H1 (cell line): ENCODE results near the gene CTPS2. TPM values are rescaled to one million over a fixed set of nuclear protein-coding genes. Genes with fewer than 3 reads are reported as not detected.

Experiments used
- CTCF ChIA-PET: fragments of 300-600 bp; sonication (Branson Sonifier 250); formaldehyde crosslinking; loops from one replicate; lab custom pipeline; 2021; ENCODE audit not compliant: partially characterized antibody; lab: Charles Lee
- POLR2A ChIA-PET: fragments of 300-600 bp; sonication (Branson Sonifier 250); formaldehyde crosslinking; loops from one replicate; lab custom pipeline; 2021; ENCODE audit warnings: inconsistent platforms; ENCODE audit not compliant: partially characterized antibody; lab: Charles Lee
- DNase-seq, 2 experiments: peaks; one replicate each; pipeline versions ENCODE4 v3.0.0 to v3.0.0-alpha.2; 2010 to 2022; ENCODE audit warnings: low spot score in 2 of 2, low read depth in 1 of 2, mixed read lengths in 1 of 2
- FAIRE-seq: peaks from 2 replicates; lab custom pipeline; 2011; peaks lifted over from hg19 to GRCh38; lab: Jason Lieb, UNC
- H2AFZ ChIP-seq: 2 replicates; pipeline ENCODE4 v1.8.1; 2012; ENCODE audit warnings: low read length, inconsistent platforms
- H2AK5ac ChIP-seq: 2 replicates; pipeline ENCODE4 v1.6.1; 2013; ENCODE audit warnings: low read depth, low read length
- H2BK120ac ChIP-seq: replicated peaks from 2 replicates; pipeline ENCODE3; 2013; ENCODE audit warnings: low read depth, low read length, inconsistent platforms
- H2BK12ac ChIP-seq: 2 replicates; pipeline ENCODE4 v1.6.1; 2013; ENCODE audit warnings: low read depth, low read length
- H2BK15ac ChIP-seq: 2 replicates; pipeline ENCODE4 v1.6.1; 2013; ENCODE audit warnings: low read length
- H2BK20ac ChIP-seq: 2 replicates; pipeline ENCODE4 v1.6.1; 2013; ENCODE audit warnings: low read length
- H2BK5ac ChIP-seq: 2 replicates; pipeline ENCODE4 v1.6.1; 2013; ENCODE audit warnings: low read depth, low read length
- H3K14ac ChIP-seq: 2 replicates; pipeline ENCODE4 v1.6.1; 2013; ENCODE audit warnings: inconsistent platforms; ENCODE audit not compliant: insufficient read length
- H3K18ac ChIP-seq: 2 replicates; pipeline ENCODE4 v1.6.1; 2013; ENCODE audit warnings: low read length; ENCODE audit errors: extremely low read depth
- H3K23ac ChIP-seq: 2 replicates; pipeline ENCODE4 v1.6.1; 2013; ENCODE audit warnings: inconsistent platforms; ENCODE audit not compliant: insufficient read length
- H3K23me2 ChIP-seq: 2 replicates; pipeline ENCODE4 v1.6.1; 2013; ENCODE audit warnings: low read depth, low read length
- H3K27ac ChIP-seq: 2 replicates; pipeline ENCODE4 v1.6.1; 2011; ENCODE audit warnings: low read depth, low read length, inconsistent platforms
- H3K27me3 ChIP-seq, 4 experiments: replicated peaks in 1 of 4; 1 replicate in 1 of 4; 2 replicates in 3 of 4; pipeline versions ENCODE4 v1.6.1 to v1.8.1; 2011 to 2013; ENCODE audit warnings: low read length in 3 of 4, mild to moderate bottlenecking in 3 of 4, inconsistent platforms in 2 of 4, mixed read lengths in 2 of 4, moderate library complexity in 1 of 4; ENCODE audit not compliant: control insufficient read depth in 3 of 4, insufficient read depth in 3 of 4; ENCODE audit errors: extremely low read depth in 1 of 4
- H3K36me3 ChIP-seq, 4 experiments: 2 replicates each; pipeline versions ENCODE4 v1.6.1 to v1.8.1; 2011 to 2013; ENCODE audit warnings: mild to moderate bottlenecking in 4 of 4, low read length in 3 of 4, moderate library complexity in 2 of 4, control low read depth in 1 of 4, inconsistent platforms in 1 of 4; ENCODE audit not compliant: insufficient read depth in 4 of 4, control insufficient read depth in 2 of 4
- H3K4ac ChIP-seq: replicated peaks from 2 replicates; pipeline ENCODE3; 2013; ENCODE audit warnings: low read length, low read depth, mixed read lengths, inconsistent platforms; ENCODE audit not compliant: insufficient read length
- H3K4me1 ChIP-seq, 4 experiments: replicated peaks in 1 of 4; 1 replicate in 1 of 4; 2 replicates in 3 of 4; pipeline versions ENCODE4 v1.6.1 to v1.8.1; 2011 to 2013; ENCODE audit warnings: low read length in 3 of 4, inconsistent platforms in 2 of 4, mixed read lengths in 1 of 4; ENCODE audit not compliant: insufficient read depth in 4 of 4, control insufficient read depth in 3 of 4
- H3K4me2 ChIP-seq, 2 experiments: 2 replicates each; pipeline versions ENCODE4 v1.6.1 to v1.8.1; 2011 to 2013; ENCODE audit warnings: low read depth in 2 of 2, low read length in 2 of 2, control low read depth in 1 of 2, inconsistent platforms in 1 of 2, mild to moderate bottlenecking in 1 of 2; ENCODE audit not compliant: insufficient read depth in 1 of 2
- H3K4me3 ChIP-seq, 4 experiments: fragments of 200-600, 300-600 bp in 1 of 4; sonication (generic), shearing (Covaris generic), sonication (Bioruptor Twin) in 1 of 4; 2 replicates each; pipeline versions ENCODE4 v1.5.1 to v1.8.1; 2011 to 2016; ENCODE audit warnings: low read length in 4 of 4, low read depth in 3 of 4, control low read depth in 2 of 4, inconsistent platforms in 2 of 4, mild to moderate bottlenecking in 2 of 4, mixed read lengths in 1 of 4, moderate library complexity in 1 of 4; ENCODE audit not compliant: insufficient read depth in 2 of 4; ENCODE audit errors: extremely low read depth in 1 of 4
- H3K56ac ChIP-seq: replicated peaks from 2 replicates; pipeline ENCODE3; 2013; ENCODE audit warnings: low read depth, mild to moderate bottlenecking, mixed read lengths, low read length, inconsistent platforms; ENCODE audit not compliant: insufficient read length
- H3K79me1 ChIP-seq: 2 replicates; pipeline ENCODE4 v1.6.1; 2013; ENCODE audit warnings: low read depth, low read length, control low read depth
- H3K79me2 ChIP-seq, 2 experiments: 2 replicates each; pipeline versions ENCODE4 v1.6.1 to v1.8.1; 2012 to 2013; ENCODE audit warnings: low read length in 2 of 2, mild to moderate bottlenecking in 2 of 2, inconsistent platforms in 1 of 2; ENCODE audit not compliant: insufficient read depth in 2 of 2, control insufficient read depth in 1 of 2
- H3K9ac ChIP-seq, 4 experiments: replicated peaks in 1 of 4; 1 replicate in 1 of 4; 2 replicates in 3 of 4; pipeline versions ENCODE4 v1.6.1 to v1.8.1; 2011 to 2013; ENCODE audit warnings: low read depth in 3 of 4, low read length in 3 of 4, control low read depth in 2 of 4, mild to moderate bottlenecking in 2 of 4, moderate library complexity in 2 of 4, inconsistent platforms in 1 of 4; ENCODE audit errors: extremely low read depth in 1 of 4
- H3K9me3 ChIP-seq, 2 experiments: 2 replicates each; pipeline versions ENCODE4 v1.6.1 to v1.8.1; 2012 to 2013; ENCODE audit warnings: mild to moderate bottlenecking in 2 of 2, moderate library complexity in 2 of 2, control low read depth in 1 of 2, inconsistent platforms in 1 of 2, low read depth in 1 of 2, low read length in 1 of 2, mixed read lengths in 1 of 2; ENCODE audit not compliant: insufficient read depth in 2 of 2
- H4K20me1 ChIP-seq, 2 experiments: replicated peaks in 1 of 2; 2 replicates each; pipeline versions ENCODE3 to v1.8.1; 2011 to 2013; ENCODE audit warnings: inconsistent platforms in 2 of 2, low read length in 2 of 2, mild to moderate bottlenecking in 1 of 2; ENCODE audit not compliant: insufficient read depth in 2 of 2, control insufficient read depth in 1 of 2
- H4K5ac ChIP-seq: 2 replicates; pipeline ENCODE4 v1.6.1; 2013; ENCODE audit warnings: low read length, low read depth, mixed read lengths, inconsistent platforms; ENCODE audit not compliant: insufficient read length
- H4K8ac ChIP-seq: 2 replicates; pipeline ENCODE4 v1.8.0; 2013; ENCODE audit warnings: mild to moderate bottlenecking, moderate library complexity, low read length, inconsistent platforms; ENCODE audit not compliant: insufficient read depth; ENCODE audit errors: extremely low read depth
- H4K91ac ChIP-seq: replicated peaks from 2 replicates; pipeline ENCODE3; 2013; ENCODE audit warnings: low read length, mixed read lengths, inconsistent platforms; ENCODE audit not compliant: insufficient read length
- MAFK ChIP-seq: IDR thresholded peaks from 2 replicates; pipeline ENCODE4 v1.6.1; 2012; ENCODE audit warnings: low read depth, mild to moderate bottlenecking, improper control_type of control experiment, low read length
- TAF7 ChIP-seq: optimal IDR thresholded peaks from 2 replicates; pipeline ENCODE3; 2011; ENCODE audit warnings: low read depth, mild to moderate bottlenecking, inconsistent platforms, low read length, moderate library complexity, borderline replicate concordance
- ZNF274 ChIP-seq: IDR thresholded peaks from 2 replicates; pipeline ENCODE4 v1.7.0; 2012; ENCODE audit warnings: low read length, borderline replicate concordance; ENCODE audit errors: extremely low read depth
- WGBS, 2 experiments: shearing (Covaris generic) in 1 of 2; methylation state at CpG; one replicate each; pipeline versions ENCODE4 v1.1.6 to v1.1.7; 2013 to 2015; ENCODE audit warnings: low lambda C conversion rate in 2 of 2, mixed read lengths in 2 of 2, inconsistent platforms in 1 of 2, low coverage in 1 of 2, missing lambda C conversion rate in 1 of 2; ENCODE audit not compliant: insufficient replicate concordance in 2 of 2, insufficient coverage in 1 of 2, insufficient read length in 1 of 2; ENCODE audit errors: extremely low coverage in 1 of 2, missing lambda C conversion rate in 1 of 2; 5-methylcytosine and 5-hydroxymethylcytosine counted together
- polyA plus RNA-seq, 7 experiments: library from polyadenylated mRNA; depleted of rRNA in 3 of 7; stranded (reverse) in 5 of 7; unstranded in 2 of 7; fragments of >200 nt in 5 of 7; fragments of 200-250 nt in 2 of 7; gene quantifications; 1 replicate in 5 of 7; 2 replicates in 1 of 7; 4 replicates in 1 of 7; pipeline versions ENCODE4 v1.2.1 to v1.2.3, GENCODE V29; 2011 to 2013; ENCODE audit warnings: missing spikeins in 2 of 7, mixed read lengths in 2 of 7
- total RNA-seq: library from RNA; stranded (reverse); fragmentation: NEBNext Ultra II Directional; extraction: Animal tissue kit (Norgen Biotek cat#: 25700); gene quantifications from 2 replicates; pipeline ENCODE4 v1.2.1, GENCODE V29; 2021

Gene CTPS2
- total and polyA plus RNA-seq, 2 of the 8 experiments (the other 6 are each of a cell fraction or from before 2014, with no cell fraction given), result 17.1 to 34.0 TPM

DNA sequence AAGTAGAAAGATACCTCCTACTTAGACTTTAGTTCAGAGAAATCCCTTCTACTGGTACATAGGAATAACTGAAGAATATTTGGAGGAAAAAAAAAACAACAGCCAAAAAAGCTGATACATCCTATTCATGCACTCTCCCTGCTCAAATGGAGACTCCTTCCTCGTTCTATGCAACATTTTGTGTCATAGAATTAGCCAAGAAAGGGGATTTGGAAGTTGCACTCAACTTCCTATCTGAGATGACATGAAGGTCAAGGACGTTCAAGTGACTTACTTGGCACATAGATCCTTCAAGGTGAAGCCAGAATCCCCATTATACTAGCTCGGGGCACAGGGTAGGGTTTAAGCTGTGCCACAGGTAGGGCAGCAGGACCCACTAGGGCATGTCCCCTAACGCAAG lies 118.7 kb downstream of the CTPS2 start:
- no peak overlapping the region for H2BK15ac ChIP-seq
- H4K5ac ChIP-seq, result peak overlapping the region; percentile 52
- H3K36me3 ChIP-seq, result peaks cover 0 to 20% (median 4%) of the 10 kb centered on the region in 4 experiments; a peak in 3 of 8 replicates
- FAIRE-seq, result no peak
- no peak overlapping the region for H4K91ac ChIP-seq
- no peak for DNase-seq
- H3K27me3 ChIP-seq, result no peaks in the 10 kb centered on the region
- no peaks in the 10 kb centered on the region for H3K79me2 ChIP-seq
- no peak overlapping the region for H4K8ac ChIP-seq
- no peak overlapping the region for H3K14ac ChIP-seq
- no peaks in the 10 kb centered on the region for H3K23me2 ChIP-seq
- H3K4ac ChIP-seq, result no peak overlapping the region
- no peak overlapping the region for H2AK5ac ChIP-seq
- no peak overlapping the region; the same call in 1 of the 2 replicates for H2BK20ac ChIP-seq
- CTCF ChIA-PET, result no interaction called here
- no peak overlapping the region; the same call in 1 of the 2 replicates for H2BK5ac ChIP-seq
- H3K23ac ChIP-seq, result no peak overlapping the region
- H3K4me3 ChIP-seq, result no peak overlapping the region
- H2BK120ac ChIP-seq, result no peak overlapping the region
- 83% methylated on average over 4 of the region's 4 CpGs; no CpG with 5 or more reads in 1 of the 2 experiments for WGBS, 2 experiments
- H3K27ac ChIP-seq, result no peak overlapping the region
- no peaks in the 10 kb centered on the region; the same call in 1 of the 2 replicates for H3K79me1 ChIP-seq
- no peak for TF ChIP-seq ZNF274
- no peak for TF ChIP-seq MAFK
- no peak for TF ChIP-seq TAF7
- TF ChIP-seq, all 59 proteins: peak for 0
- H3K4me2 ChIP-seq, result no peak overlapping the region
- no peaks in the 10 kb centered on the region for H3K9me3 ChIP-seq
- H3K9ac ChIP-seq, result no peak overlapping the region
- H4K20me1 ChIP-seq, result no peaks in the 10 kb centered on the region
- 0 out of 2 replicates have a peak overlapping the region, but pooled peaks have one; percentile 12 for H2BK12ac ChIP-seq
- no peak overlapping the region for H3K56ac ChIP-seq
- no peaks in the 10 kb centered on the region for H3K4me1 ChIP-seq
- no peak overlapping the region for H2AFZ ChIP-seq
- POLR2A ChIA-PET, result no interaction called here
- H3K18ac ChIP-seq, result no peak overlapping the region
